Stomach (tissue), 9 donors: Measurements from ENCODE around the gene GSE1. TPM values are rescaled to one million over a fixed set of nuclear protein-coding genes. Genes with fewer than 3 reads are reported as not detected.

Source experiments
- DNase-seq, 2 donors: peaks; one replicate each; pipeline versions ENCODE4 v3.0.0 to v3.0.0-alpha.2; 2013 to 2019
- H3K27ac ChIP-seq, 5 donors: fragments of 200-600 bp in 4 of 5; sonication (generic) in 4 of 5; one replicate each; pipeline ENCODE4 v1.5.1; 2013 to 2019; ENCODE audit warnings: mild to moderate bottlenecking in 1 of 5, moderate library complexity in 1 of 5
- H3K27me3 ChIP-seq, 3 donors: fragments of 200-600 bp; sonication (generic); one replicate each; pipeline ENCODE4 v1.5.1; 2017 to 2019; ENCODE audit warnings: mixed run types in 1 of 3
- H3K36me3 ChIP-seq, 4 donors: fragments of 200-600 bp; sonication (generic); 1 replicate in 3 of 4; 2 replicates in 1 of 4; pipeline ENCODE4 v1.5.1; 2016 to 2019
- H3K4me1 ChIP-seq, 4 donors: fragments of 200-600 bp; sonication (generic); one replicate each; pipeline ENCODE4 v1.5.1; 2016 to 2019
- H3K4me3 ChIP-seq, 4 donors: fragments of 200-600 bp; sonication (generic) in 3 of 4; one replicate each; pipeline ENCODE4 v1.5.1; 2016 to 2019; ENCODE audit warnings: mild to moderate bottlenecking in 1 of 4
- H3K9me3 ChIP-seq, 4 donors: fragments of 200-600 bp; sonication (generic); one replicate each; pipeline ENCODE4 v1.5.1; 2016 to 2019
- CTCF ChIP-seq, 7 experiments: fragments of 450-650 bp in 4 of 7; fragments of 200-600 bp in 3 of 7; sonication (generic) in 3 of 7; IDR thresholded peaks; one replicate each; pipeline ENCODE4 v1.5.1; 2016 to 2019; ENCODE audit warnings: antibody characterized with exemption in 7 of 7, control low read depth in 2 of 7, mild to moderate bottlenecking in 1 of 7
- EP300 ChIP-seq: sonication (generic); formaldehyde crosslinking; IDR thresholded peaks from one replicate; pipeline ENCODE4 v1.6.1; 2017; ENCODE audit warnings: antibody characterized with exemption
- POLR2A ChIP-seq, 4 donors: fragments of 450-650 bp; IDR thresholded peaks; one replicate each; pipeline ENCODE4 v1.6.1; 2016; ENCODE audit warnings: antibody characterized with exemption in 4 of 4, control low read depth in 2 of 4, mild to moderate bottlenecking in 1 of 4, moderate library complexity in 1 of 4
- POLR2AphosphoS5 ChIP-seq, 3 donors: sonication (generic); formaldehyde crosslinking; IDR thresholded peaks; one replicate each; pipeline ENCODE4 v1.6.1; 2016; ENCODE audit warnings: antibody characterized with exemption in 3 of 3
- WGBS, 5 donors: extraction: QIAGEN DNeasy Blood & Tissue Kit in 3 of 5; methylation state at CpG; one replicate each; pipeline versions ENCODE4 v1.1.5 to v1.1.7; 2013 to 2018; 5-methylcytosine and 5-hydroxymethylcytosine counted together
- intact Hi-C: fragments of 100-400 bp; cut with DNase I; formaldehyde crosslinking; loops from one replicate; pipeline ENCODE4 v1.15.1; 2023; ENCODE audit warnings: low total_unique reads
- polyA plus RNA-seq, 3 donors: library from polyadenylated mRNA; stranded (reverse); fragments of 200-250 nt; gene quantifications; one replicate each; pipeline ENCODE4 v1.2.3, GENCODE V29; 2013
- total RNA-seq, 5 donors: library from RNA; depleted of rRNA; stranded (reverse); fragments of >200 nt; gene quantifications; one replicate each; pipeline versions ENCODE4 v1.1.0 to v1.2.3, GENCODE V29; 2014 to 2016
- donor health status: healthy with polysubstance abuse.
- donor health status: Bipolar disorder and iron deficiency.
- donor health status: healthy.

GSE1 gene
- total and polyA plus RNA-seq, 8 donors, result 11.8 to 294 (median 93.0) TPM

GRCh38 chr16:85576944-85577343 lies 36.2 kb upstream of the GSE1 start:
- Histone ChIP-seq H3K27ac (no peak overlapping the region), H3K36me3 (no peaks in the 10 kb centered on the region)
- no peak for TF ChIP-seq POLR2AphosphoS5 (IDR thresholded peaks at IDR 0.05)
- no peak for TF ChIP-seq CTCF (IDR thresholded peaks at IDR 0.05)
- TF ChIP-seq POLR2A (IDR thresholded peaks at IDR 0.05), result no peak
- no peak for TF ChIP-seq EP300

GRCh38 chr16:85577899-85578598 lies 35.1 kb upstream of the GSE1 start:
- no peaks in the 10 kb centered on the region for H3K36me3 ChIP-seq
- no peak overlapping the region for H3K27ac ChIP-seq
- peaks cover 31 to 89% (median 66%) of the 10 kb centered on the region in 4 donors for H3K4me1 ChIP-seq
- H3K9me3 ChIP-seq, result no peaks in the 10 kb centered on the region
- intact Hi-C loops, result no loop called here
- no peak overlapping the region for H3K4me3 ChIP-seq
- H3K27me3 ChIP-seq, result no peaks in the 10 kb centered on the region
- 76 to 82% (median 80%) methylated on average over 16 to 20 of the region's 20 CpGs for WGBS, 5 donors
- DNase-seq, result no peak
- TF ChIP-seq EP300 (no peak), POLR2A (IDR thresholded peaks at IDR 0.05) (no peak), POLR2AphosphoS5 (IDR thresholded peaks at IDR 0.05) (no peak), CTCF (IDR thresholded peaks at IDR 0.05) (no peak)

More at GRCh38 chr16:85576944-85577343, 36.2 kb upstream of the GSE1 start:
- intact Hi-C loops, result no loop called here
- peaks cover 28 to 88% (median 71%) of the 10 kb centered on the region in 4 donors for H3K4me1 ChIP-seq
- no peak for DNase-seq
- no peak overlapping the region for H3K4me3 ChIP-seq
- H3K9me3 ChIP-seq, result no peaks in the 10 kb centered on the region
- 60 to 86% (median 71%) methylated on average over 2 to 12 of the region's 12 CpGs for WGBS, 5 donors
- no peaks in the 10 kb centered on the region for H3K27me3 ChIP-seq

GRCh38 chr16:85578599-85578948 lies 34.5 kb upstream of the GSE1 start:
- Histone ChIP-seq H3K4me3 (no peak overlapping the region), H3K36me3 (no peaks in the 10 kb centered on the region), H3K9me3 (no peaks in the 10 kb centered on the region), H3K27me3 (no peaks in the 10 kb centered on the region), H3K27ac (no peak overlapping the region), H3K4me1 (peaks cover 26 to 89% (median 64%) of the 10 kb centered on the region in 4 donors)
- no peak for TF ChIP-seq CTCF (IDR thresholded peaks at IDR 0.05)
- TF ChIP-seq POLR2AphosphoS5 (IDR thresholded peaks at IDR 0.05), result no peak
- no peak for TF ChIP-seq EP300
- TF ChIP-seq POLR2A (IDR thresholded peaks at IDR 0.05), result no peak
- intact Hi-C loops, result no loop called here
- 78 to 94% (median 86%) methylated on average over 5 of the region's 5 CpGs for WGBS, 5 donors
- DNase-seq, result no peak

GRCh38 chr16:85579191-85579590 lies 33.9 kb upstream of the GSE1 start:
- intact Hi-C loops, result no loop called here
- TF ChIP-seq EP300, result no peak
- no peak for TF ChIP-seq POLR2A (IDR thresholded peaks at IDR 0.05)
- no peak for TF ChIP-seq POLR2AphosphoS5 (IDR thresholded peaks at IDR 0.05)
- no peak for TF ChIP-seq CTCF (IDR thresholded peaks at IDR 0.05)
- Histone ChIP-seq H3K4me1 (peaks cover 20 to 85% (median 59%) of the 10 kb centered on the region in 4 donors), H3K36me3 (no peaks in the 10 kb centered on the region), H3K4me3 (no peak overlapping the region), H3K27me3 (no peaks in the 10 kb centered on the region), H3K9me3 (no peaks in the 10 kb centered on the region), H3K27ac (no peak overlapping the region)
- DNase-seq, result peak in 1 of 2 donors; percentile 52
- WGBS, 5 donors, result 50 to 72% (median 60%) methylated on average over 11 to 13 of the region's 13 CpGs
